ENCODE measurements around the gene TBCD. TPM values are rescaled to one million over a fixed set of nuclear protein-coding genes. Genes with fewer than 3 reads are reported as not detected.
A peak's percentile ranks its signal among the peaks of the same experiment; 100 is the strongest.
"Not testable (repeated sequence)": the region's sequence is repeated elsewhere in the genome, so short reads cannot be mapped to it uniquely, and the experiment has no call there.

TBCD gene
- total RNA-seq, 2 experiments from 2014 or later, result 71.8 to 75.3 TPM

DNA sequence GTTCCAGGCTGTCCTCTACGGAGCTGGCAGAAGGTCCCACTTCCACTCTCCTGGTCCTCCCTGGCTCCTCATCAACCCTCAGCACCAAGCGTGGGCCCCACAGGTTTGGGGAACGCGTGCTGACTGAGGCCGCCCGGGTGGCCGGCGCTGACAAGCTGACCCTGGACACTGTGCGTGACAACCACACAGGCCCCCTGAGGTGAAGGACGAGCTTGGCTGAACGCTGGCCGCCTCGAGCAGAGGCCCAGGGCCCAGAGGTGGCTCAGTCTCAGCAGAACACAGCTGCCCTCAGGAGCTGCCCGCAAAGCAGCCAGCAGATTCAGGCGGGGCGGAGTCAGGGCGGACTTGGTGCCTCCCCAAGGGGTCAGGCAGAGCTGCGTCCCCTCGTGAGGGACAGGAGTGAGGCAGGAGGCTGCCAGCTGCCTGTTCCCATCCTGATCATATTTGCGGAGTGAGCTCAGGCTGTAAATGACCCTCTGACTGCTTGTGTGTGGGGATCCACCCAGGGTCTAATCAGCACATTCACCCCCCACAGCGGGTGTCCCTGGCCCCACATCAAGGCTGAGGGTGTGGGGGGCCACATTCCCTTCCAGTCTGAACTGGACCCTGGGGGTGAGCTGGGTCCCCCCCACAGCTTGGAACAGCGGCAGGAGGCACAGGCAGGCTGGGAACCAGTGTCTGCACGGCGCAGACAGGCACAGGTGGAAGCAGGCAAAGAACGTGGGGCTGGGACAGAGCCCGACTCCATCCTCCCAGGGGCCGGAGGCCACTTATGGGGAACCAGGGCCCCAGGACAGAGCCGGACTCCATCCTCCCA lies 222.5 kb downstream of the TBCD start:
- H3K4me1 Mint-ChIP-seq (ENCODE audit: low read depth), result peaks cover 16% of the 10 kb centered on the region
- no peak for DNase-seq
- no peaks in the 10 kb centered on the region for H3K9me3 Mint-ChIP-seq
- CTCF ChIA-PET, result no interaction called here
- H3K36me3 Mint-ChIP-seq (ENCODE audit: low read depth), result no peaks in the 10 kb centered on the region
- intact Hi-C loops (cut with micrococcal nuclease), result no loop called here
- H3K27ac Mint-ChIP-seq, result no peak overlapping the region
- H3K27me3 Mint-ChIP-seq (ENCODE audit: low read depth), result no peaks in the 10 kb centered on the region
- H3K4me3 Mint-ChIP-seq, result no peak overlapping the region

DNA sequence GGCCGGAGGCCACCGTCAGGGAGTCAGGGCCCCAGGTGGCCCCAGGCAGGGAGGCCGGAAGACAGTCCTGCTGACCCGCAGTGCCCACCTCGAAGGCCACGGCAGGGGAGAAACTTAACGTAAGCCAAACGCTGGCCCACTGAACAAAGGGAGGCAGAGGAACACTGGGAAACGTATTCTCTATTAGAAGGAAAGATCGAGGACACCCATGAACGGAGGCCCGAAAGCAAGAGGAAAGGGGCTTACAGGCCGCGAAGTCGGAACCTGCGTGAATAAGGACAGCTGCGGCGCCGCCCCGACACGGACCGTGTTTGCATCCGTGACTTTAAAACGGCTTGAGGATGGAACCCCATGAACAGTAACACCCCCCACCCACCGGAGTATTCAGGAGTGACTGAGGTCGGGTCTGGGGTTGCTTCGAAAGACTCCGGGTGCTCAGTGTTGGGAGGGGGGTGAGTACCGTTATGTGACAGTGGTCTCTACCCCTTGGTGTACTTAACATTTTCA lies 225.2 kb downstream of the TBCD start:
- Mint-ChIP-seq H3K36me3 (ENCODE audit: low read depth) (peaks cover 4% of the 10 kb centered on the region), H3K27ac (no peak overlapping the region), H3K27me3 (ENCODE audit: low read depth) (no peaks in the 10 kb centered on the region)

DNA sequence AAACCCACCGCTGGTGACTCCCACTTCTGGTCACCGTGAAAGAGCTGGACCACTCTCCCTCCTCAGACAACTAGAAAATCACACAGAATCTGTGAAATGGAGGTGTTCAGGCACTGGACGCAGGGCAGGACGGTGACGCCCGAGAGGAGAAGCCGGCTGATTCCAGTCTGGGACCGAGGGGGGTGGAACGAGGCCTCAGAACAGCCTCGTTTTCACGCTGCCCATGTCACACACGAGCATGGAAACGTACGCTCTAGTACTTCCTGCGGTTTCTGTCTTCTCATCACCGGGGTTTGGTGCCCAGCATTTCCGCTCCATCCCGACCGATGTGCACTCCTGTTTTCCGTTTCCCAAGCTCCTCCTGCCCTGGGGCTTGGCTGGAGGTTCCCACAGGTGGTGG lies 225.7 kb downstream of the TBCD start:
- Mint-ChIP-seq H3K36me3 (ENCODE audit: low read depth) (peaks cover 4% of the 10 kb centered on the region), H3K9me3 (no peaks in the 10 kb centered on the region), H3K4me3 (no peak overlapping the region), H3K4me1 (ENCODE audit: low read depth) (peaks cover 17% of the 10 kb centered on the region), H3K27ac (no peak overlapping the region), H3K27me3 (ENCODE audit: low read depth) (no peaks in the 10 kb centered on the region)
- DNase-seq, result no peak
- intact Hi-C loops (cut with micrococcal nuclease), result no loop called here
- CTCF ChIA-PET, result no interaction called here

More for the DNA sequence above, 225.2 kb downstream of the TBCD start:
- intact Hi-C loops (cut with micrococcal nuclease), result no loop called here
- CTCF ChIA-PET, result no interaction called here
- no peaks in the 10 kb centered on the region for H3K9me3 Mint-ChIP-seq
- no peak overlapping the region for H3K4me3 Mint-ChIP-seq
- DNase-seq, result no peak
- peaks cover 17% of the 10 kb centered on the region for H3K4me1 Mint-ChIP-seq (ENCODE audit: low read depth)

DNA sequence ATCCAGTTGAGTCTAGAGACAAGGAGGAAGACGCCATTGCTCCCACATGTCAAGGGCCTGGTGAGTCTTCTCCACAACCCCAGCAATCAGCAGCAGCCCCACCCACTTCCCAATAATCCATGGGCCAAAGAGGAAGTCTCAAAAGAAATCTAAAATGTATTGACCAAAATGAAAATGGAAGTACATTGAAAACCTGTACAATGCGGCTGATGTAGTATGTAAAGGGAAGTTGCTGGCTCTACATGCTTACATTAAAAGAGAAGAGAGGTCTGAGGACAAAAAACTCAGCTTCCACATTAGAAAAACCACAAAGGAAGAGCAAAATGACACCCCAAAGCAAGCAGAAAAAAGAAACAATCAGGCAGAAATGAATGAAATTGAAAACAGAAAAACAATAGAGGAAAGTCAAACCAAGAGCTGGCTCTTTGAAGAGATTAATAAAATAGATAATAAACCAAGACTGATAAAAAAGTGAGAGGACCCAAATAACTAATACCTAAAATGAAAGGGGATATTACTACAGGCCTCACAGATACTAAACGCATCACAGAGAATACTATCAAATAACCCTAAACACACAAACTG lies 227.0 kb downstream of the TBCD start:
- Mint-ChIP-seq H3K27me3 (ENCODE audit: low read depth) (no peaks in the 10 kb centered on the region), H3K4me3 (no peak overlapping the region), H3K4me1 (ENCODE audit: low read depth) (peaks cover 17% of the 10 kb centered on the region), H3K27ac (peak overlapping the region; percentile 32), H3K9me3 (no peaks in the 10 kb centered on the region), H3K36me3 (ENCODE audit: low read depth) (peaks cover 4% of the 10 kb centered on the region)
- intact Hi-C loops (cut with micrococcal nuclease), result no loop called here
- peak; percentile 43 for DNase-seq
- CTCF ChIA-PET, result no interaction called here

DNA sequence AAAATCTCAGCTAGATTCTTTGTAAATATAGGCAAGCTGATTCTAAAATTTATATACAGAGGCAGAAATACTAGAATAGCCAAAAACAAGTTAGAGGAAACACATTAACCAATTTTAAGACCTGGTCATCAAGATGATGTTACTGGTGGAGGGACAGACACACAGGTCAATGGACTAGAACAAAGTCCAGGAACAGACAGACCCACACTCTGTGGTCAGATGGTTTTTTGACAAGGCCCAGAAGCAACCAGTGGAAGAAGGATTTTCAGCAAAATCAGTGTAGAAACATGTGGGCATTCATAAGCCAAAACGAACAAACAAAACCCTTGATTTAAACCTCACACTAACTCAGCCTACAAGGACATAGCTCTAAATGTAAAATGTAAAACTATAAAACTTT lies 227.9 kb downstream of the TBCD start:
- H3K4me1 Mint-ChIP-seq (ENCODE audit: low read depth), result peaks cover 19% of the 10 kb centered on the region
- no peaks in the 10 kb centered on the region for H3K9me3 Mint-ChIP-seq
- DNase-seq, result no peak
- H3K27ac Mint-ChIP-seq, result no peak overlapping the region
- H3K36me3 Mint-ChIP-seq (ENCODE audit: low read depth), result peaks cover 4% of the 10 kb centered on the region
- H3K4me3 Mint-ChIP-seq, result no peak overlapping the region
- intact Hi-C loops (cut with micrococcal nuclease), result no loop called here
- no peaks in the 10 kb centered on the region for H3K27me3 Mint-ChIP-seq (ENCODE audit: low read depth)
- CTCF ChIA-PET, result no interaction called here

DNA sequence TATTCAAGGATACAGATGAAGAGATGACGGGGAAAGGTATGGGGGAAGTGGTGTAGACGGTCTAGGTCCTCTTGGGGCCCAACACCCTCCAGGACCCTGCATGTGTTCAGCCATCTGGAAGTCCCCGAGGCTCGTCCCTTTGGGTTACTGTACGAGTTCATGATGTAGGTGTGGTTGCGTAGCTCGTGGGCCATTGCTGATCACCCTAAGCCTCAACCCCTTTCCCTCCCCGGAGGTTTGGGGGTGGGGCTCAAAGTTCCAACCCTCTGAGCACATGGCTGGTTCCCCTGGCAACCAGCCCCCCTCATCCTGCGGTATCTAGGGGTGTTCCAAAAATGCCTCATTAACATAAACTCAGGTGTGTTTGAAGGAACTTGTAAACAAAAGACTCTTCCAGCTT lies 228.8 kb downstream of the TBCD start:
- intact Hi-C loops (cut with micrococcal nuclease), result no loop called here
- CTCF ChIA-PET, result no interaction called here

DNA sequence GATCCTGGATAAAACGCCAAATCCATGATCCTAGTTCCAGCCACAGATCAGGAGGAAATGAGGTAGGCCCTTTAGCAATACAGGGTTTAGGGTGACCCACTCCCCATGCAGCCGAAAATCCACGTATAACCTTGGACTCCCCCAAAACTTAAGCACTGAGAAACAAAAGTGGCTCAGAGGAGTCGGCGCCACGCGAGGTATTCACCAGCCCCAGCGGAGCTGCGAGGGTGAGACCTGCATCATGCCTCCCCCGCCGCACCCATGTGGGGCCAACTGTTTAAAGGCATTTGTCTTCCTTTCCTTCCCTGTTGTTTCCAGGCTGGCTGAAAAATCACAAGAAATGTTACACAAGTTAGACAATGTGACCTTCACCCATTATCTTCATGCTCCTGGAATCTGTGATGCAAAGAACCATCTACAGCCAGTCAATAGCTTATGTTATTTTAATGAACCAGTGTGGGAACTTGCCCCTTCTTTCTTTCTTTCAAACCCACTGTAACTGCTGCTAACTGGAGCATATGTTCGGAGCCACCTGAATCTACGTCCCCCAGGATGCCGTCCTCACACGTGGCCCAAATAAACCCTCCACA lies 229.4 kb downstream of the TBCD start:
- no peak overlapping the region for H3K27ac Mint-ChIP-seq
- peaks cover 32% of the 10 kb centered on the region for H3K4me1 Mint-ChIP-seq (ENCODE audit: low read depth)
- DNase-seq, result no peak
- CTCF ChIA-PET, result no interaction called here
- intact Hi-C loops (cut with micrococcal nuclease), result no loop called here
- peaks cover 4% of the 10 kb centered on the region for H3K36me3 Mint-ChIP-seq (ENCODE audit: low read depth)
- no peaks in the 10 kb centered on the region for H3K9me3 Mint-ChIP-seq
- no peaks in the 10 kb centered on the region for H3K27me3 Mint-ChIP-seq (ENCODE audit: low read depth)
- H3K4me3 Mint-ChIP-seq, result no peak overlapping the region

More for the DNA sequence above, 228.8 kb downstream of the TBCD start:
- Mint-ChIP-seq H3K27me3 (ENCODE audit: low read depth) (no peaks in the 10 kb centered on the region), H3K27ac (no peak overlapping the region), H3K9me3 (no peaks in the 10 kb centered on the region), H3K36me3 (ENCODE audit: low read depth) (peaks cover 4% of the 10 kb centered on the region), H3K4me1 (ENCODE audit: low read depth) (peaks cover 26% of the 10 kb centered on the region), H3K4me3 (no peak overlapping the region)
- no peak for DNase-seq

DNA sequence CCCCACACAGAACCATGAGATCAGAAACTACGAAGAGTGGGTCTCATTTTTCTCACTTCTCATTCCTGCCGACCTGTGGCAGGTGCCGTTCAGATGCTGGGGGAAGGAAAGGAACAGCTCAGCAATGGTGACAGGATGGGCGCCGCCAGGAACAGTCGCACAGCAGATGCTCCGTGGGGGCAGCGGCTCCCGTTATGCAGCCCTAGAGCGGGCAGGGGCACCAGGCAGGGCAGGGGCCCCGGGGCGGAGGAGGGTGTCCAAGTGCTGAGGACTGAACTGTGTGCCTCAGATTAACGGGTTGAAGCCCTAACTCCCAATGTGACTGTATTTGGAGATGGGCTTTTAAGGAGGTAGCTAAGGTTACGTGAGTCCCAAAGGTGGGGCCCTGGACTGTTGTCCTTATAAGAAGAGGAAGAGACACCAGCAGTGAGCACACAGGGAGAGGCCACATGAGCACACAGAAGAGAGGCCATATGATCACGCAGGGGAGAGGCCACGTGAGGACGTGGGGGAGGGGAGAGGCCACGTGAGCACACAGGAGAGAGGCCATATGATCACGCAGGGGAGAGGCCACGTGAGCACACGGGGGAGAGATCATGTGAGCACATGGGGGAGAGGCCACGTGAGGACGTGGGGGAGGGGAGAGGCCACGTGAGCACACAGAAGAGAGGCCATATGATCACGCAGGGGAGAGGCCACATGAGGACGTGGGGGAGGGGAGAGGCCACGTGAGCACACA lies 231.8 kb downstream of the TBCD start:
- Mint-ChIP-seq H3K4me3 (no peak overlapping the region), H3K9me3 (no peaks in the 10 kb centered on the region), H3K27ac (no peak overlapping the region), H3K36me3 (ENCODE audit: low read depth) (peaks cover 4% of the 10 kb centered on the region), H3K27me3 (ENCODE audit: low read depth) (no peaks in the 10 kb centered on the region), H3K4me1 (ENCODE audit: low read depth) (peaks cover 32% of the 10 kb centered on the region)
- DNase-seq, result no peak
- intact Hi-C loops (cut with micrococcal nuclease), result loop anchor here (2.0 kb wide), 1 partner anchor 65 kb away; no protein-coding TSS in a partner anchor
- CTCF ChIA-PET, result no interaction called here

DNA sequence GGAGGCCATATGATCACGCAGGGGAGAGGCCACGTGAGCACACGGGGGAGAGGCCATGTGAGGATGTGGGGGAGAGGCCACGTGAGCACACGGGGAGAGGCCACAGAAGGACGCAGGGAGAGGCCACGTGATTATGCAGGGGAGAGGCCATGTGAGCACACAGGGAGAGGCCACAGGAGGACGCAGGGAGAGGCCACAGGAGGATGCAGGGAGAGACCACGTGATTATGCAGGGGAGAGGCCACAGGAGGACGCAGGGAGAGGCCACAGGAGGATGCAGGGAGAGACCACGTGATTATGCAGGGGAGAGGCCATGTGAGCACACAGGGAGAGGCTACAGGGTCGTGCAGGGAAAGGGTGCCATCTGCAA lies 232.4 kb downstream of the TBCD start:
- intact Hi-C loops (cut with micrococcal nuclease), result loop anchor here (2.0 kb wide), 1 partner anchor 65 kb away; no protein-coding TSS in a partner anchor
- H3K27me3 Mint-ChIP-seq (ENCODE audit: low read depth); CTCF ChIA-PET; H3K9me3 Mint-ChIP-seq; H3K36me3 Mint-ChIP-seq (ENCODE audit: low read depth); H3K4me3 Mint-ChIP-seq; DNase-seq; H3K27ac Mint-ChIP-seq: not testable (repeated sequence)
- H3K4me1 Mint-ChIP-seq (ENCODE audit: low read depth), result peaks cover 26% of the 10 kb centered on the region

DNA sequence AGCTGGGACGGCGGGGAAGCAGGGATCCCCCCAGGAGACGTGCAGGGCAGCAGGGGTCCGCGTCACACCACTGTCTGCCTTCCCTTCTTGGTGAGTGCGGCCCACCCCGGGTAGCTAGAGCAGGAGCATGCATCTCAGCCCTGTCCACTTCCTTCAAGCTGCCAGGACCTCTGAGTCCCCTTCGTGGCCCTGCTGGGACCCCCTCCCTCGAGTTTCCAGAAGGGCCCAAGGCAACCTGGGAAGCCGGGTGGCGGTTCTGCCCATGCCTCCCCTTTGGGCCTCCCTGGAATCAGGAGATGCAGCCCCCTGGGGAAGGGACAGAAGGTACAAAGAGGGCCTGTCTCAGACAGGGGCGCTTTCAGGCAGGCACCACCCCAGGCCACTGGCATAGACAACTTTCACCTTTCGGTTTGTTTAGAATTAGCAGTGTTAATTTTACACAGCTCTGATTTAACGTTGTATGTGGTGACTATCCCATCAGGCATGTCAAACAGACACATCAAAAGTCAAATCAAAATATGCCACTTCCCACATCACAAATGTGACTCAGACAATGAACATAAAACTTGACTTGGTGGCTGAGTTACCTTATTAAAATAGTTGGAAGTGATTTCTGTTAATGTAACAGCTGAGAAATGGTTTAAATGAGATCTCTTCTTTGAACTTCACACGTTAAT lies 233.0 kb downstream of the TBCD start:
- Mint-ChIP-seq H3K36me3 (ENCODE audit: low read depth) (peaks cover 4% of the 10 kb centered on the region), H3K27me3 (ENCODE audit: low read depth) (no peaks in the 10 kb centered on the region), H3K4me1 (ENCODE audit: low read depth) (peaks cover 22% of the 10 kb centered on the region), H3K4me3 (no peak overlapping the region), H3K27ac (no peak overlapping the region), H3K9me3 (no peaks in the 10 kb centered on the region)
- intact Hi-C loops (cut with micrococcal nuclease), result loop anchor here (2.0 kb wide), 1 partner anchor 64 kb away; no protein-coding TSS in a partner anchor
- no peak for DNase-seq
- CTCF ChIA-PET, result no interaction called here

DNA sequence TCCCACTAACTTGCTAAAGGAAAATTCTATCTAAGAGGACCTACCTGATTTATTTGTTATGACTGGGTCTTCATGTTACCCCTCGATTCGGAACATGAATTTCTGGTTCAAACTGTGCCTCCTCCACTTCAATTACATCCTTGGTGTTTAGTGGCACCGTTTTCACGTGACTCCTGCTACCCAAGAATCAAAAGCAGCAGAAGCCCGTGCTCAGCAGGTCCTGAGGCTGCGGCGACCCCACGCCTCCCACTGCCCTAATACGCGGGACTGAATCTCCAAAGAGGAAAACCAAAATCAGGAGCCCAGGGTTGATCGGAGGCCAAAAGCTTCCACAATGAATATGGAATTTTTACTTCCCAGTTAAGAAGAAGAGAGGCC lies 233.6 kb downstream of the TBCD start:
- no peak overlapping the region for H3K4me3 Mint-ChIP-seq
- H3K27me3 Mint-ChIP-seq (ENCODE audit: low read depth), result no peaks in the 10 kb centered on the region

DNA sequence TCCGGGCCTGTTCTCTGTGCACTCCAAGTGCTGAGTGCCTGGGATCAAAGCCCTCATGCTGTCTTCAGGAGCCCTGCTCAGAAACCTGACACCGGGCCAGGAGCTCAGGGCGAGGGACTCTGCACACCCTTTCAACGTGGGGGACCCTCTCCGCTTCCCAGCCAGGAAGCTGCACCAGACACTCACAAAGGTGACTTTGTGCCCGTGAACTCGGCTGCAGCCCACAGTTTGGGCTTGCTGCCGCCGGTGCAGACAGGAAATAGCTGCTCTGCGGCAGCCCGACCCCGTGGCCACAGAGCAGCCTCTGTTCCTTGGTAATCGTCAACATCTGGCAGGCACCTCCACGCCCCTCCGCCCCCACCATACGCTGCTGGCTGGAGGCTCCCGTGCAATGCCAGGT lies 234.1 kb downstream of the TBCD start:
- intact Hi-C loops (cut with micrococcal nuclease), result loop anchor here (2.0 kb wide), 1 partner anchor 63 kb away; no protein-coding TSS in a partner anchor
- DNase-seq, result peak; percentile 64
- peaks cover 4% of the 10 kb centered on the region for H3K36me3 Mint-ChIP-seq (ENCODE audit: low read depth)
- no peaks in the 10 kb centered on the region for H3K9me3 Mint-ChIP-seq
- no peak overlapping the region for H3K27ac Mint-ChIP-seq
- no peaks in the 10 kb centered on the region for H3K27me3 Mint-ChIP-seq (ENCODE audit: low read depth)
- CTCF ChIA-PET, result no interaction called here
- H3K4me1 Mint-ChIP-seq (ENCODE audit: low read depth), result peaks cover 22% of the 10 kb centered on the region
- H3K4me3 Mint-ChIP-seq, result peak overlapping the region; percentile 45

More for the DNA sequence above, 233.6 kb downstream of the TBCD start:
- Mint-ChIP-seq H3K36me3 (ENCODE audit: low read depth) (peaks cover 4% of the 10 kb centered on the region), H3K9me3 (no peaks in the 10 kb centered on the region), H3K4me1 (ENCODE audit: low read depth) (peaks cover 22% of the 10 kb centered on the region), H3K27ac (no peak overlapping the region)
- DNase-seq, result no peak
- CTCF ChIA-PET, result no interaction called here
- intact Hi-C loops (cut with micrococcal nuclease), result loop anchor here (2.0 kb wide), 1 partner anchor 63 kb away; no protein-coding TSS in a partner anchor
